Measurements from ENCODE around the gene PTPRR. TPM values are rescaled to one million over a fixed set of nuclear protein-coding genes. Genes with fewer than 3 reads are reported as not detected.
A peak's percentile ranks its signal among the peaks of the same experiment; 100 is the strongest.

PTPRR gene
- total and polyA plus RNA-seq, 2 of the 4 experiments (the other 2 are of a cell fraction): 0.18 to 0.21 TPM

GRCh38 chr12:70648831-70649230, 271.7 kb downstream of the PTPRR start:
- H2BK5ac ChIP-seq (ENCODE audit: low read depth, low read length, poor library complexity, severe bottlenecking): peak overlapping the region; percentile 59
- ChIA-PET CTCF (no interaction called here), POLR2A (ENCODE audit: unreplicated experiment) (no interaction called here)
- peak overlapping the region; percentile 6; the same call in 1 of the 2 replicates for H3K4me2 ChIP-seq (ENCODE audit: low read depth, low read length)
- peak overlapping the region; percentile 88; the same call in 1 of the 2 replicates for H2BK20ac ChIP-seq (ENCODE audit: low read depth, low read length)
- peak; percentile 84 for DNase-seq
- intact Hi-C loops (cut with micrococcal nuclease): no loop called here
- H3K79me1 ChIP-seq (ENCODE audit: low read depth in 1 of 2, low read length in 2 of 2): no peaks in the 10 kb centered on the region
- H3K27ac ChIP-seq (ENCODE audit: insufficient read depth, low read length): no peak overlapping the region
- dilution Hi-C loops (cut with HindIII; ENCODE audit: low sequenced_read_pairs, unreplicated experiment): no loop called here
- BruUV-seq (replicated peaks): no TSS peak
- peak overlapping the region; percentile 79 for H3K14ac ChIP-seq (replicated peaks; ENCODE audit: low read depth, low read length)
- ATAC-seq (ENCODE audit: low read depth): no peak
- H3K4ac ChIP-seq (ENCODE audit: low read depth, low read length): peak overlapping the region; percentile 58; the same call in 1 of the 2 replicates
- H3K9ac ChIP-seq (ENCODE audit: low read depth, low read length): no peak overlapping the region
- H2BK15ac ChIP-seq (ENCODE audit: low read depth, low read length): peak overlapping the region; percentile 62; the same call in 1 of the 3 replicates
- H3K56ac ChIP-seq (ENCODE audit: extremely low read depth, insufficient read depth, low read length): no peak overlapping the region
- no peak overlapping the region for H2AK9ac ChIP-seq (replicated peaks; ENCODE audit: low read depth, low read length, poor library complexity)
- H3K36me3 ChIP-seq (ENCODE audit: control insufficient read depth, insufficient read depth, low read length): no peaks in the 10 kb centered on the region
- peak overlapping the region; percentile 65; the same call in 1 of the 2 replicates for H3K18ac ChIP-seq (ENCODE audit: low read depth, low read length)
- H2AK5ac ChIP-seq (ENCODE audit: low read depth, low read length): 0 out of 2 replicates have a peak overlapping the region, but pooled peaks have one; percentile 66
- in situ Hi-C loops (cut with MboI; ENCODE audit: low sequenced_read_pairs): no loop called here
- no peaks in the 10 kb centered on the region for H3K9me3 ChIP-seq (ENCODE audit: control insufficient read depth, insufficient read depth, low read length)
- TF ChIP-seq BHLHE40 (IDR thresholded peaks at IDR 0.05; ENCODE audit: low read depth, low read length) (no peak), CHD1 (IDR thresholded peaks at IDR 0.05; ENCODE audit: low read depth, low read length) (no peak), SMC3 (IDR thresholded peaks at IDR 0.05; ENCODE audit: low read depth, low read length) (no peak), MAFK (IDR thresholded peaks at IDR 0.05; ENCODE audit: low read depth, low read length) (peak; percentile 32; the same call in 1 of the 2 replicates)
- H4K8ac ChIP-seq (ENCODE audit: low read depth in 2 of 2, low read length in 2 of 2): peak overlapping the region in 1 of 2 experiments; percentile 72; a peak in 2 of 4 replicates
- peak overlapping the region; percentile 83; the same call in 1 of the 2 replicates for H2BK120ac ChIP-seq (ENCODE audit: low read depth, low read length)
- H4K91ac ChIP-seq (ENCODE audit: insufficient read depth, low read depth, low read length): no peak overlapping the region
- H4K5ac ChIP-seq (ENCODE audit: low read depth, low read length): no peak overlapping the region; the same call in 1 of the 2 replicates
- H2AFZ ChIP-seq (replicated peaks; ENCODE audit: low read length, poor library complexity): no peak overlapping the region
- no CpG with 5 or more reads among the region's 2 CpGs for WGBS, 2 experiments (ENCODE audit: extremely low coverage in 2 of 2, insufficient read length in 1 of 2)
- H3K27me3 ChIP-seq (ENCODE audit: control insufficient read depth, insufficient read depth, low read length): no peaks in the 10 kb centered on the region
- H3K4me1 ChIP-seq (ENCODE audit: control insufficient read depth, insufficient read depth, low read length): peaks cover 5% of the 10 kb centered on the region
- H4K20me1 ChIP-seq (ENCODE audit: insufficient read depth, low read length): no peaks in the 10 kb centered on the region
- H3K9me1 ChIP-seq (ENCODE audit: insufficient read depth, low read length): no peaks in the 10 kb centered on the region
- H3K4me3 ChIP-seq (ENCODE audit: insufficient read depth, low read depth, low read length): no peak overlapping the region
- H3K23ac ChIP-seq (ENCODE audit: low read depth, low read length): peak overlapping the region; percentile 82; the same call in 1 of the 2 replicates

All from IMR-90 (cell line).